Astrocyte (in vitro differentiated cells and primary cell): ENCODE results near the gene BCAT1.

Source experiments
- EZH2 ChIP-seq: IDR thresholded peaks from 2 replicates; pipeline ENCODE4 v1.6.1; 2012; ENCODE audit warnings: mild to moderate bottlenecking, low read length, inconsistent platforms; ENCODE audit not compliant: insufficient read depth
- TF ChIP-seq, protein P1 (sequence below): IDR thresholded peaks from 2 replicates; pipeline ENCODE4 v1.5.1; 2011; ENCODE audit warnings: low read depth, mild to moderate bottlenecking, inconsistent platforms, low read length, moderate library complexity; ENCODE audit not compliant: insufficient read depth

GRCh38 chr12:24904871-24905270 lies 44.0 kb downstream of the BCAT1 start:
- TF ChIP-seq, protein P1, sequence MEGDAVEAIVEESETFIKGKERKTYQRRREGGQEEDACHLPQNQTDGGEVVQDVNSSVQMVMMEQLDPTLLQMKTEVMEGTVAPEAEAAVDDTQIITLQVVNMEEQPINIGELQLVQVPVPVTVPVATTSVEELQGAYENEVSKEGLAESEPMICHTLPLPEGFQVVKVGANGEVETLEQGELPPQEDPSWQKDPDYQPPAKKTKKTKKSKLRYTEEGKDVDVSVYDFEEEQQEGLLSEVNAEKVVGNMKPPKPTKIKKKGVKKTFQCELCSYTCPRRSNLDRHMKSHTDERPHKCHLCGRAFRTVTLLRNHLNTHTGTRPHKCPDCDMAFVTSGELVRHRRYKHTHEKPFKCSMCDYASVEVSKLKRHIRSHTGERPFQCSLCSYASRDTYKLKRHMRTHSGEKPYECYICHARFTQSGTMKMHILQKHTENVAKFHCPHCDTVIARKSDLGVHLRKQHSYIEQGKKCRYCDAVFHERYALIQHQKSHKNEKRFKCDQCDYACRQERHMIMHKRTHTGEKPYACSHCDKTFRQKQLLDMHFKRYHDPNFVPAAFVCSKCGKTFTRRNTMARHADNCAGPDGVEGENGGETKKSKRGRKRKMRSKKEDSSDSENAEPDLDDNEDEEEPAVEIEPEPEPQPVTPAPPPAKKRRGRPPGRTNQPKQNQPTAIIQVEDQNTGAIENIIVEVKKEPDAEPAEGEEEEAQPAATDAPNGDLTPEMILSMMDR, result no peak
- no peak for TF ChIP-seq EZH2
